Measurements from ENCODE around the gene RAB40C. TPM values are rescaled to one million over a fixed set of nuclear protein-coding genes. Genes with fewer than 3 reads are reported as not detected.

The RAB40C gene
- total and polyA plus RNA-seq, 2 donors from 2014 or later = 18.1 to 24.0 TPM

DNA sequence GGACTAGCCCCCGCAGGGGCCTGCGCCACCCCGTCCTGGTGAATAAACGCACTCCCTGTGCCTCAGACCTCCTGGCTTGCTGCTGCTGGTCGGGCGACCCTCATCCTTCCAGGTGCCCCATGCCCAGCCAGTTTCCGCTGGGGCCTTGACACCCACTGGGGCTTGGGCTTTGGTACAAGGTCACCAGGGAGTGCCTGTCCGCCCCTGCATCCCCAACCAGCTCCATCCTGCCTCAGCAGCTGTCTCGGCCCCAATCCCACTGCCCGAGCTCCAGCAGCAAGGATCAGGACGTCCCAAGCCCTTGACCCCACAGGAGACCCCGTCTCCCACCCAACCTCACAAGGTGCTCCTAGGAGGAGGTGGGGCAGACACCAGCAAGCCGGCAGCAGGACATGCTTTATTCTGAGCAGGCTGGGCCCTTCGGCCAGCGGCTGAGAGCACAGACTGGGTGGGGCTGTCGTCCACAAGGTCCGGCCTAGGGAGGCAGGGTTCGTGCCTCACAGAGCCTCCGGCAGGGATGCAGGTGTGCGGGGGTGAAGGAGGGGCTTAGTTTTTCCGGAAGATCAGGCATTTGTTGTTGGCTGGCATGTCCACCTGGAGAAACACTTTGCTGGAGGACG is 44.3 kb downstream of the RAB40C start:
- no peaks in the 10 kb centered on the region for H3K36me3 ChIP-seq (ENCODE audit: control insufficient read depth in 2 of 3, insufficient read depth in 3 of 3, low read length in 3 of 3)
- no peak for FAIRE-seq
- H3K4me1 ChIP-seq (ENCODE audit: control insufficient read depth in 2 of 3, insufficient read depth in 2 of 3, low read depth in 1 of 3, low read length in 3 of 3) = peaks cover 0 to 40% (median 8%) of the 10 kb centered on the region in 3 donors
- H3K9ac ChIP-seq (ENCODE audit: low read length in 3 of 3) = no peak overlapping the region
- no peak overlapping the region for H3K27ac ChIP-seq (ENCODE audit: low read depth in 2 of 2, low read length in 2 of 2)
- no peaks in the 10 kb centered on the region for H3K9me3 ChIP-seq (ENCODE audit: control insufficient read depth in 2 of 3, insufficient read depth in 1 of 3, low read length in 3 of 3)
- no peaks in the 10 kb centered on the region for H3K27me3 ChIP-seq (ENCODE audit: control insufficient read depth, insufficient read depth, low read length)
- DNase-seq = no peak
- no peak for TF ChIP-seq CTCF (IDR thresholded peaks at IDR 0.05; ENCODE audit: borderline replicate concordance, extremely low read depth, insufficient read depth)
- no peak overlapping the region for H3K4me3 ChIP-seq (ENCODE audit: low read length in 3 of 3)
- intact Hi-C loops (cut with DNase I) = no loop called here

DNA sequence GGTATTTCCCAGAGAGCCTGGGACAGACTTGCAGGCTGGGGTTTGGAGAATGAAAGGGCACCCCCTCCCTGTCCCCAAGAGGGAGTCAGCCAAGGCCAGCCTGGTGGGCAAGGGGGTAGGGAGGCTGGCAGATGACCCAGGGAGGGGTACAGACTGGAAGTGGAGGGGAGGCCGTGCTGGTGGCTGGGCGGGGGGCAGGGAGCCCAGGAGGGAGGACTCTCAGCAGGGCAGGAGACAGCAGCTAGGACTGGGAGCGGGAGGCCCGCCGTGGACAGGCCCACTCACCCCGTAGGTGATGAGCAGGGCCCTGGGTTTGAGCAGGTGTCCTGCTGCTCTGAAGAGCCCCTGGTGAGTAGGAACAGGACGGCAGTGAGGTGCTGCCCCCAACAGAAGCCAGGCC is 45.1 kb downstream of the RAB40C start:
- Histone ChIP-seq H3K27me3 (ENCODE audit: control insufficient read depth, insufficient read depth, low read length) (no peaks in the 10 kb centered on the region), H3K4me1 (ENCODE audit: control insufficient read depth in 2 of 3, insufficient read depth in 2 of 3, low read depth in 1 of 3, low read length in 3 of 3) (peaks cover 0 to 33% (median 5%) of the 10 kb centered on the region in 3 donors), H3K4me3 (ENCODE audit: low read length in 3 of 3) (peak overlapping the region in 1 of 3 donors; percentile 86), H3K9ac (ENCODE audit: low read length in 3 of 3) (peak overlapping the region in 1 of 3 donors; percentile 19), H3K36me3 (ENCODE audit: control insufficient read depth in 2 of 3, insufficient read depth in 3 of 3, low read length in 3 of 3) (no peaks in the 10 kb centered on the region), H3K27ac (ENCODE audit: low read depth in 2 of 2, low read length in 2 of 2) (no peak overlapping the region), H3K9me3 (ENCODE audit: control insufficient read depth in 2 of 3, insufficient read depth in 1 of 3, low read length in 3 of 3) (no peaks in the 10 kb centered on the region)
- FAIRE-seq = no peak
- intact Hi-C loops (cut with DNase I) = no loop called here
- TF ChIP-seq CTCF (IDR thresholded peaks at IDR 0.05; ENCODE audit: borderline replicate concordance, extremely low read depth, insufficient read depth) = no peak
- DNase-seq = no peak

- DNase-seq = no peak
- no peak for FAIRE-seq
- Histone ChIP-seq H3K36me3 (ENCODE audit: control insufficient read depth in 2 of 3, insufficient read depth in 3 of 3, low read length in 3 of 3) (no peaks in the 10 kb centered on the region), H3K9me3 (ENCODE audit: control insufficient read depth in 2 of 3, insufficient read depth in 1 of 3, low read length in 3 of 3) (no peaks in the 10 kb centered on the region), H3K27me3 (ENCODE audit: control insufficient read depth, insufficient read depth, low read length) (no peaks in the 10 kb centered on the region), H3K9ac (ENCODE audit: low read length in 3 of 3) (peak overlapping the region in 2 of 3 donors; percentile 48 to 96), H3K4me1 (ENCODE audit: control insufficient read depth in 2 of 3, insufficient read depth in 2 of 3, low read depth in 1 of 3, low read length in 3 of 3) (peaks cover 0 to 26% (median 0%) of the 10 kb centered on the region in 3 donors), H3K4me3 (ENCODE audit: low read length in 3 of 3) (peak overlapping the region; percentile 84 to 88 (median 86)), H3K27ac (ENCODE audit: low read depth in 2 of 2, low read length in 2 of 2) (peak overlapping the region; percentile 99)
- no peak for TF ChIP-seq CTCF (IDR thresholded peaks at IDR 0.05; ENCODE audit: borderline replicate concordance, extremely low read depth, insufficient read depth)
- intact Hi-C loops (cut with DNase I) = no loop called here
Measured at GRCh38 chr16:635573-636205, 45.8 kb downstream of the RAB40C start.

Measured in kidney (tissue), 14 donors.